Effector memory CD8-positive, alpha-beta T cell (primary cell): Measurements from ENCODE around the gene MBTD1.

ENCODE experiments used
- ATAC-seq: fragments of 150-1000 bp; cut with Tn5 transposase; replicated peaks from 2 replicates; pipeline ENCODE4 v1.10.0; 2021; ENCODE audit warnings: mild to moderate bottlenecking, moderate library complexity
- DNase-seq, 3 experiments: peaks; one replicate each; pipeline ENCODE4 v3.0.0; 2021
- H3K27ac Mint-ChIP-seq, 2 donors: one replicate each; pipeline ENCODE4 v1.8.0; 2022; ENCODE audit warnings: mild to moderate bottlenecking in 2 of 2, mixed read lengths in 2 of 2, moderate library complexity in 2 of 2
- H3K27me3 Mint-ChIP-seq, 2 donors: one replicate each; pipeline ENCODE4 v1.8.0; 2022; ENCODE audit warnings: mixed read lengths in 2 of 2
- H3K36me3 Mint-ChIP-seq: one replicate; pipeline ENCODE4 v1.8.0; 2022; ENCODE audit warnings: mild to moderate bottlenecking, moderate library complexity, mixed read lengths; ENCODE audit not compliant: insufficient read depth
- H3K4me1 Mint-ChIP-seq, 2 donors: one replicate each; pipeline ENCODE4 v1.8.0; 2022; ENCODE audit warnings: low read depth in 2 of 2, mixed read lengths in 2 of 2
- H3K4me3 Mint-ChIP-seq, 2 donors: one replicate each; pipeline ENCODE4 v1.8.0; 2022; ENCODE audit warnings: mild to moderate bottlenecking in 2 of 2, mixed read lengths in 2 of 2, moderate library complexity in 2 of 2
- H3K9me3 Mint-ChIP-seq, 2 donors: one replicate each; pipeline ENCODE4 v1.8.0; 2022; ENCODE audit warnings: mixed read lengths in 2 of 2

Gene MBTD1

GRCh38 chr17:51263006-51263405 is 3.2 kb upstream of the MBTD1 start:
- H3K9me3 Mint-ChIP-seq = no peaks in the 10 kb centered on the region
- ATAC-seq (no peak), DNase-seq (no peak)
- peaks cover 27 to 47% of the 10 kb centered on the region in 2 donors for H3K4me1 Mint-ChIP-seq
- H3K36me3 Mint-ChIP-seq = peaks cover 75% of the 10 kb centered on the region
- H3K27ac Mint-ChIP-seq = no peak overlapping the region
- H3K4me3 Mint-ChIP-seq = peak overlapping the region in 1 of 2 donors; percentile 82
- no peaks in the 10 kb centered on the region for H3K27me3 Mint-ChIP-seq

- H3K9me3 Mint-ChIP-seq = no peaks in the 10 kb centered on the region
- peak overlapping the region; percentile 96 to 98 for H3K27ac Mint-ChIP-seq
- ATAC-seq (no peak), DNase-seq (no peak)
- peaks cover 30 to 54% of the 10 kb centered on the region in 2 donors for H3K4me1 Mint-ChIP-seq
- peaks cover 62% of the 10 kb centered on the region for H3K36me3 Mint-ChIP-seq
- peak overlapping the region; percentile 82 to 88 for H3K4me3 Mint-ChIP-seq
- no peaks in the 10 kb centered on the region for H3K27me3 Mint-ChIP-seq
These were observed 1.4 kb upstream of the MBTD1 start for GRCh38 chr17:51261024-51261963.

- H3K27ac Mint-ChIP-seq = peak within 1 kb of the TSS; percentile 96 to 98
- H3K27me3 Mint-ChIP-seq = no peaks in the 10 kb centered on the region
- H3K4me1 Mint-ChIP-seq = peaks cover 30 to 60% of the 10 kb centered on the region in 2 donors
- H3K4me3 Mint-ChIP-seq = peak within 1 kb of the TSS; percentile 82 to 88
- ATAC-seq (peak; percentile 81), DNase-seq (peak; percentile 91 to 92 (median 92))
- no peaks in the 10 kb centered on the region for H3K9me3 Mint-ChIP-seq
- H3K36me3 Mint-ChIP-seq = peaks cover 57% of the 10 kb centered on the region
These were observed 581 bp upstream of the MBTD1 start, which contains the start of gene UTP18 for GRCh38 chr17:51260237-51261023. Gene UTP18, plus strand, starts transcription at chr17:51260546. Its CDS starts 39 bp downstream, at chr17:51260585.

GRCh38 chr17:51258756-51259563 is 889 bp downstream of the MBTD1 start:
- DNase-seq (no peak), ATAC-seq (no peak)
- Mint-ChIP-seq H3K9me3 (no peaks in the 10 kb centered on the region), H3K27ac (peak overlapping the region; percentile 96 to 98), H3K27me3 (no peaks in the 10 kb centered on the region), H3K4me3 (peak overlapping the region; percentile 82 to 88), H3K36me3 (peaks cover 50% of the 10 kb centered on the region), H3K4me1 (peaks cover 32 to 59% of the 10 kb centered on the region in 2 donors)

GRCh38 chr17:51257150-51258081 is 2.4 kb downstream of the MBTD1 start:
- peaks cover 25 to 50% of the 10 kb centered on the region in 2 donors for H3K4me1 Mint-ChIP-seq

GRCh38 chr17:51256101-51256500 is 3.7 kb downstream of the MBTD1 start:
- Mint-ChIP-seq H3K9me3 (no peaks in the 10 kb centered on the region), H3K27me3 (no peaks in the 10 kb centered on the region), H3K4me1 (peaks cover 21 to 45% of the 10 kb centered on the region in 2 donors), H3K27ac (no peak overlapping the region), H3K36me3 (peaks cover 52% of the 10 kb centered on the region), H3K4me3 (no peak overlapping the region)
- no peak for ATAC-seq
- no peak for DNase-seq

More at GRCh38 chr17:51257150-51258081, 2.4 kb downstream of the MBTD1 start:
- Mint-ChIP-seq H3K27me3 (no peaks in the 10 kb centered on the region), H3K36me3 (peaks cover 47% of the 10 kb centered on the region), H3K27ac (peak overlapping the region in 1 of 2 donors; percentile 20), H3K9me3 (no peaks in the 10 kb centered on the region), H3K4me3 (peak overlapping the region; percentile 82 to 88)
- ATAC-seq = no peak
- no peak for DNase-seq

GRCh38 chr17:51255673-51256072 is 4.2 kb downstream of the MBTD1 start:
- peak overlapping the region in 1 of 2 donors; percentile 31 for H3K27ac Mint-ChIP-seq
- H3K9me3 Mint-ChIP-seq = no peaks in the 10 kb centered on the region
- H3K4me1 Mint-ChIP-seq = peaks cover 21 to 49% of the 10 kb centered on the region in 2 donors
- peaks cover 53% of the 10 kb centered on the region for H3K36me3 Mint-ChIP-seq
- DNase-seq (no peak), ATAC-seq (no peak)
- H3K4me3 Mint-ChIP-seq = no peak overlapping the region
- H3K27me3 Mint-ChIP-seq = no peaks in the 10 kb centered on the region

- no peak for ATAC-seq
- H3K4me3 Mint-ChIP-seq = no peak overlapping the region
- H3K9me3 Mint-ChIP-seq = no peaks in the 10 kb centered on the region
- no peaks in the 10 kb centered on the region for H3K27me3 Mint-ChIP-seq
- H3K4me1 Mint-ChIP-seq = peaks cover 10 to 30% of the 10 kb centered on the region in 2 donors
- H3K36me3 Mint-ChIP-seq = peaks cover 30% of the 10 kb centered on the region
- H3K27ac Mint-ChIP-seq = no peak overlapping the region
- DNase-seq = no peak
These were observed 8.8 kb downstream of the MBTD1 start for GRCh38 chr17:51251010-51251409.

GRCh38 chr17:51250314-51250840 is 9.5 kb downstream of the MBTD1 start:
- Mint-ChIP-seq H3K4me3 (no peak overlapping the region), H3K36me3 (peaks cover 27% of the 10 kb centered on the region), H3K9me3 (no peaks in the 10 kb centered on the region), H3K27me3 (no peaks in the 10 kb centered on the region), H3K4me1 (peaks cover 10 to 26% of the 10 kb centered on the region in 2 donors), H3K27ac (peak overlapping the region in 1 of 2 donors; percentile 8)
- ATAC-seq (no peak), DNase-seq (no peak)

- H3K36me3 Mint-ChIP-seq = peaks cover 3% of the 10 kb centered on the region
- no peak overlapping the region for H3K4me3 Mint-ChIP-seq
- H3K27ac Mint-ChIP-seq = no peak overlapping the region
- ATAC-seq (no peak), DNase-seq (no peak)
- no peaks in the 10 kb centered on the region for H3K27me3 Mint-ChIP-seq
- H3K4me1 Mint-ChIP-seq = peaks cover 21 to 36% of the 10 kb centered on the region in 2 donors
- H3K9me3 Mint-ChIP-seq = no peaks in the 10 kb centered on the region
These were observed 14.3 kb downstream of the MBTD1 start for GRCh38 chr17:51245535-51245934.

- no peak for DNase-seq
- H3K9me3 Mint-ChIP-seq = no peaks in the 10 kb centered on the region
- no peak overlapping the region for H3K4me3 Mint-ChIP-seq
- H3K27me3 Mint-ChIP-seq = no peaks in the 10 kb centered on the region
- peaks cover 3% of the 10 kb centered on the region for H3K36me3 Mint-ChIP-seq
- no peak for ATAC-seq
- peak overlapping the region; percentile 71 to 84 for H3K27ac Mint-ChIP-seq
- peaks cover 23 to 37% of the 10 kb centered on the region in 2 donors for H3K4me1 Mint-ChIP-seq
These were observed 15.8 kb downstream of the MBTD1 start for GRCh38 chr17:51244041-51244440.

- peaks cover 3% of the 10 kb centered on the region for H3K36me3 Mint-ChIP-seq
- no peak for DNase-seq
- no peaks in the 10 kb centered on the region for H3K27me3 Mint-ChIP-seq
- no peak overlapping the region for H3K4me3 Mint-ChIP-seq
- H3K27ac Mint-ChIP-seq = no peak overlapping the region
- ATAC-seq = no peak
- H3K9me3 Mint-ChIP-seq = no peaks in the 10 kb centered on the region
- peaks cover 32 to 60% of the 10 kb centered on the region in 2 donors for H3K4me1 Mint-ChIP-seq
These were observed 19.6 kb downstream of the MBTD1 start for GRCh38 chr17:51240275-51240674.
